ENCODE measurements around the gene CLIP3.

DNA sequence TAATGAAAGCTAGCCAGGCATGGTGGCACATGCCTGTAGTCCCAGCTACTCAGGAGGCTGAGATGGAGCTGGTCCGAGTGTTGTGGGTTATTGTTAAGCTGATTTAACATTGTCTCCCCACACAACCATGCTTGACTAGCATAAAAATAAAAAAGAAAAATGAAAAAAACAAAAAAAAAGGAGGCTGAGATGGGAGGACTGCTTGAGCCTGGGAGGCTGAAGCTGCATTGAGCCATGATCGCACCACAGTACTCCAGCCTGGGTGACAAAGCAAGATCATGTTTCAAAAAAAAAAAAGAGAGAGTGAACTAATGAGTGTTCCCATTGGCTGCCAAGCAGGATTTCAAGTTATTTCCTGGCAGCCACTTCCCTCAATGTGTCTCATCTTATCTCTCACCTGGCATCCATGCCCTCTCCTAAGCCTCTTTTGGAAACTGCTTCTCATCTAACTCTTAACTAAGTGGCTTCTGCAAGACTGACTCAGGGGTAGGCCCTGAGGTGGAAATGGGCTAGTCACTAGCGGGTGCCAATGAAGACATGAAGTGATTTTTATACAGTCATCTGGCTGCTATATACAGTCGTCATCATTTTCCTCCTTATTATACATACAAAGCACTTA lies 16.5 kb upstream of the CLIP3 start:
- TF ChIP-seq, protein P1, sequence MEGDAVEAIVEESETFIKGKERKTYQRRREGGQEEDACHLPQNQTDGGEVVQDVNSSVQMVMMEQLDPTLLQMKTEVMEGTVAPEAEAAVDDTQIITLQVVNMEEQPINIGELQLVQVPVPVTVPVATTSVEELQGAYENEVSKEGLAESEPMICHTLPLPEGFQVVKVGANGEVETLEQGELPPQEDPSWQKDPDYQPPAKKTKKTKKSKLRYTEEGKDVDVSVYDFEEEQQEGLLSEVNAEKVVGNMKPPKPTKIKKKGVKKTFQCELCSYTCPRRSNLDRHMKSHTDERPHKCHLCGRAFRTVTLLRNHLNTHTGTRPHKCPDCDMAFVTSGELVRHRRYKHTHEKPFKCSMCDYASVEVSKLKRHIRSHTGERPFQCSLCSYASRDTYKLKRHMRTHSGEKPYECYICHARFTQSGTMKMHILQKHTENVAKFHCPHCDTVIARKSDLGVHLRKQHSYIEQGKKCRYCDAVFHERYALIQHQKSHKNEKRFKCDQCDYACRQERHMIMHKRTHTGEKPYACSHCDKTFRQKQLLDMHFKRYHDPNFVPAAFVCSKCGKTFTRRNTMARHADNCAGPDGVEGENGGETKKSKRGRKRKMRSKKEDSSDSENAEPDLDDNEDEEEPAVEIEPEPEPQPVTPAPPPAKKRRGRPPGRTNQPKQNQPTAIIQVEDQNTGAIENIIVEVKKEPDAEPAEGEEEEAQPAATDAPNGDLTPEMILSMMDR (IDR thresholded peaks at IDR 0.05; ENCODE audit: insufficient read depth, low read length), result no peak
- no peak for TF ChIP-seq GABPA (IDR thresholded peaks at IDR 0.05; ENCODE audit: low read depth)
- TF ChIP-seq, protein P2, sequence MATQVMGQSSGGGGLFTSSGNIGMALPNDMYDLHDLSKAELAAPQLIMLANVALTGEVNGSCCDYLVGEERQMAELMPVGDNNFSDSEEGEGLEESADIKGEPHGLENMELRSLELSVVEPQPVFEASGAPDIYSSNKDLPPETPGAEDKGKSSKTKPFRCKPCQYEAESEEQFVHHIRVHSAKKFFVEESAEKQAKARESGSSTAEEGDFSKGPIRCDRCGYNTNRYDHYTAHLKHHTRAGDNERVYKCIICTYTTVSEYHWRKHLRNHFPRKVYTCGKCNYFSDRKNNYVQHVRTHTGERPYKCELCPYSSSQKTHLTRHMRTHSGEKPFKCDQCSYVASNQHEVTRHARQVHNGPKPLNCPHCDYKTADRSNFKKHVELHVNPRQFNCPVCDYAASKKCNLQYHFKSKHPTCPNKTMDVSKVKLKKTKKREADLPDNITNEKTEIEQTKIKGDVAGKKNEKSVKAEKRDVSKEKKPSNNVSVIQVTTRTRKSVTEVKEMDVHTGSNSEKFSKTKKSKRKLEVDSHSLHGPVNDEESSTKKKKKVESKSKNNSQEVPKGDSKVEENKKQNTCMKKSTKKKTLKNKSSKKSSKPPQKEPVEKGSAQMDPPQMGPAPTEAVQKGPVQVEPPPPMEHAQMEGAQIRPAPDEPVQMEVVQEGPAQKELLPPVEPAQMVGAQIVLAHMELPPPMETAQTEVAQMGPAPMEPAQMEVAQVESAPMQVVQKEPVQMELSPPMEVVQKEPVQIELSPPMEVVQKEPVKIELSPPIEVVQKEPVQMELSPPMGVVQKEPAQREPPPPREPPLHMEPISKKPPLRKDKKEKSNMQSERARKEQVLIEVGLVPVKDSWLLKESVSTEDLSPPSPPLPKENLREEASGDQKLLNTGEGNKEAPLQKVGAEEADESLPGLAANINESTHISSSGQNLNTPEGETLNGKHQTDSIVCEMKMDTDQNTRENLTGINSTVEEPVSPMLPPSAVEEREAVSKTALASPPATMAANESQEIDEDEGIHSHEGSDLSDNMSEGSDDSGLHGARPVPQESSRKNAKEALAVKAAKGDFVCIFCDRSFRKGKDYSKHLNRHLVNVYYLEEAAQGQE (IDR thresholded peaks at IDR 0.05; ENCODE audit: insufficient replicate concordance, low read depth), result no peak
